Lung (tissue), 12 donors: ENCODE results near the gene SLC2A6. TPM values are rescaled to one million over a fixed set of nuclear protein-coding genes. Genes with fewer than 3 reads are reported as not detected.

Experiments used
- ATAC-seq: fragments of 200-7000 bp; cut with Tn5 transposase; one replicate; pipeline ENCODE4 v1.9.1; 2020; ENCODE audit warnings: moderate number of reproducible peaks; ENCODE audit not compliant: insufficient read depth, low FRiP score
- DNase-seq, 3 donors: peaks; one replicate each; pipeline ENCODE4 v3.0.0-alpha.2; 2013 to 2017
- H3K27ac ChIP-seq, 2 donors: one replicate each; pipeline ENCODE4 v1.5.1; 2013; ENCODE audit warnings: mild to moderate bottlenecking in 2 of 2, moderate library complexity in 2 of 2, control low read depth in 1 of 2, inconsistent platforms in 1 of 2, low read depth in 1 of 2, low read length in 1 of 2
- H3K27me3 ChIP-seq, 3 donors: one replicate each; pipeline ENCODE4 v1.5.1; 2013; ENCODE audit warnings: low read length in 2 of 3; ENCODE audit not compliant: control insufficient read depth in 3 of 3, insufficient read depth in 3 of 3
- H3K36me3 ChIP-seq, 4 donors: one replicate each; pipeline ENCODE4 v1.5.1; 2013; ENCODE audit warnings: low read length in 4 of 4, mild to moderate bottlenecking in 1 of 4, moderate library complexity in 1 of 4; ENCODE audit not compliant: control insufficient read depth in 4 of 4, insufficient read depth in 4 of 4
- H3K4me1 ChIP-seq, 5 donors: one replicate each; pipeline ENCODE4 v1.5.1; 2013; ENCODE audit warnings: low read length in 5 of 5, mild to moderate bottlenecking in 2 of 5, moderate library complexity in 1 of 5; ENCODE audit not compliant: control insufficient read depth in 5 of 5, insufficient read depth in 5 of 5
- H3K4me3 ChIP-seq: one replicate; pipeline ENCODE4 v1.5.1; 2013; ENCODE audit warnings: mild to moderate bottlenecking, control low read depth, moderate library complexity
- H3K9ac ChIP-seq, 2 donors: one replicate each; pipeline ENCODE4 v1.5.1; 2013; ENCODE audit warnings: low read length in 2 of 2, control low read depth in 1 of 2; ENCODE audit not compliant: insufficient read depth in 1 of 2
- H3K9me3 ChIP-seq, 4 donors: one replicate each; pipeline ENCODE4 v1.5.1; 2013; ENCODE audit warnings: low read length in 3 of 4, mild to moderate bottlenecking in 1 of 4, moderate library complexity in 1 of 4; ENCODE audit not compliant: control insufficient read depth in 4 of 4, insufficient read depth in 3 of 4
- CTCF ChIP-seq: IDR thresholded peaks from 2 replicates; pipeline ENCODE4 v1.5.1; 2012; ENCODE audit warnings: mild to moderate bottlenecking; ENCODE audit errors: control extremely low read depth, extremely low read depth
- WGBS, 2 donors: extraction: QIAGEN DNeasy Blood & Tissue Kit; methylation state at CpG; one replicate each; pipeline ENCODE4 v1.1.7; 2013; 5-methylcytosine and 5-hydroxymethylcytosine counted together
- polyA plus RNA-seq, 2 donors: library from polyadenylated mRNA; stranded (reverse); fragments of 200-250 nt; gene quantifications; one replicate each; pipeline ENCODE4 v1.2.1, GENCODE V29; 2013
- total RNA-seq, 2 donors: library from RNA; depleted of rRNA in 1 of 2; stranded (reverse); fragments of >200 nt in 1 of 2; gene quantifications; one replicate each; pipeline ENCODE4 v1.2.1, GENCODE V29; 2014 to 2021
- donor health status: control.
- donor health status: control.
- donor health status: Bipolar disorder and iron deficiency.
- donor health status: healthy.
- donor health status: DM: yes; HTN: yes; CAD: no.

The SLC2A6 gene
- total and polyA plus RNA-seq, 4 donors = 8.4 to 49.6 (median 18.5) TPM

- ATAC-seq (no peak), DNase-seq (peak; percentile 43 to 73 (median 62))
- 66 to 79% methylated on average over 22 of the region's 22 CpGs for WGBS, 2 donors
- Histone ChIP-seq H3K27me3 (peaks cover 0 to 2% (median 0%) of the 10 kb centered on the region in 3 donors), H3K9me3 (no peaks in the 10 kb centered on the region), H3K27ac (no peak overlapping the region), H3K9ac (no peak overlapping the region), H3K4me1 (peaks cover 0 to 11% (median 3%) of the 10 kb centered on the region in 5 donors), H3K36me3 (no peaks in the 10 kb centered on the region), H3K4me3 (no peak overlapping the region)
- no peak for TF ChIP-seq CTCF
These were observed 6.0 kb upstream of the SLC2A6 start for GRCh38 chr9:133484671-133485437.

GRCh38 chr9:133483611-133484010 lies 4.7 kb upstream of the SLC2A6 start:
- H3K4me3 ChIP-seq = no peak overlapping the region
- no peak overlapping the region for H3K9ac ChIP-seq
- H3K27ac ChIP-seq = no peak overlapping the region
- no peaks in the 10 kb centered on the region for H3K9me3 ChIP-seq
- peaks cover 0 to 13% (median 3%) of the 10 kb centered on the region in 5 donors for H3K4me1 ChIP-seq
- WGBS, 2 donors = 91 to 98% methylated on average over 9 of the region's 9 CpGs
- H3K27me3 ChIP-seq = peaks cover 0 to 5% (median 0%) of the 10 kb centered on the region in 3 donors
- DNase-seq (no peak), ATAC-seq (no peak)
- no peak for TF ChIP-seq CTCF
- no peaks in the 10 kb centered on the region for H3K36me3 ChIP-seq

- Histone ChIP-seq H3K27ac (peak overlapping the region; percentile 32 to 71), H3K4me3 (peak overlapping the region; percentile 49), H3K27me3 (peaks cover 0 to 5% (median 0%) of the 10 kb centered on the region in 3 donors), H3K9ac (no peak overlapping the region), H3K36me3 (peaks cover 0 to 4% (median 0%) of the 10 kb centered on the region in 4 donors), H3K4me1 (peaks cover 0 to 12% (median 0%) of the 10 kb centered on the region in 5 donors), H3K9me3 (no peaks in the 10 kb centered on the region)
- WGBS, 2 donors = 36 to 38% methylated on average over 16 to 17 of the region's 17 CpGs
- DNase-seq (no peak), ATAC-seq (no peak)
- TF ChIP-seq CTCF = no peak
These were observed 678 bp downstream of the SLC2A6 start for GRCh38 chr9:133477992-133478850.
